Activated naive CD8-positive, alpha-beta T cell treated with anti-CD3 and anti-CD28 coated beads, Interleukin-2, amount 50 U/mL, for 24 hours (primary cell): ENCODE measurements around the gene STARD7.
A peak's percentile ranks its signal among the peaks of the same experiment; 100 is the strongest.
"Not testable (repeated sequence)": the region's sequence is repeated elsewhere in the genome, so short reads cannot be mapped to it uniquely, and the experiment has no call there.

Experiments
- ATAC-seq: fragments of 150-1000 bp; cut with Tn5 transposase; one replicate; pipeline ENCODE4 v1.10.0; 2021
- DNase-seq: peaks from one replicate; pipeline ENCODE4 v3.0.0; 2021
- H3K27ac Mint-ChIP-seq: one replicate; pipeline ENCODE4 v1.8.0; 2021; ENCODE audit warnings: mild to moderate bottlenecking, mixed read lengths
- H3K27me3 Mint-ChIP-seq: one replicate; pipeline ENCODE4 v1.8.0; 2021; ENCODE audit warnings: mixed read lengths
- H3K36me3 Mint-ChIP-seq: one replicate; pipeline ENCODE4 v1.8.0; 2021; ENCODE audit warnings: low read depth, mixed read lengths
- H3K4me1 Mint-ChIP-seq: one replicate; pipeline ENCODE4 v1.8.0; 2021; ENCODE audit warnings: mixed read lengths
- H3K4me3 Mint-ChIP-seq: one replicate; pipeline ENCODE4 v1.8.0; 2021; ENCODE audit warnings: mild to moderate bottlenecking, moderate library complexity, mixed read lengths
- H3K9me3 Mint-ChIP-seq: one replicate; pipeline ENCODE4 v1.8.0; 2021; ENCODE audit warnings: mixed read lengths

The STARD7 gene, protein sequence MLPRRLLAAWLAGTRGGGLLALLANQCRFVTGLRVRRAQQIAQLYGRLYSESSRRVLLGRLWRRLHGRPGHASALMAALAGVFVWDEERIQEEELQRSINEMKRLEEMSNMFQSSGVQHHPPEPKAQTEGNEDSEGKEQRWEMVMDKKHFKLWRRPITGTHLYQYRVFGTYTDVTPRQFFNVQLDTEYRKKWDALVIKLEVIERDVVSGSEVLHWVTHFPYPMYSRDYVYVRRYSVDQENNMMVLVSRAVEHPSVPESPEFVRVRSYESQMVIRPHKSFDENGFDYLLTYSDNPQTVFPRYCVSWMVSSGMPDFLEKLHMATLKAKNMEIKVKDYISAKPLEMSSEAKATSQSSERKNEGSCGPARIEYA

GRCh38 chr2:96208143-96209010 lies at the start of gene STARD7:
TSS of gene STARD7 (minus strand) at chr2:96208827. CDS start at chr2:96208434, 393 bp downstream.
- Mint-ChIP-seq H3K4me1 (peaks cover 49% of the 10 kb centered on the region), H3K27ac (peak within 1 kb of the TSS; percentile 96)

DNA sequence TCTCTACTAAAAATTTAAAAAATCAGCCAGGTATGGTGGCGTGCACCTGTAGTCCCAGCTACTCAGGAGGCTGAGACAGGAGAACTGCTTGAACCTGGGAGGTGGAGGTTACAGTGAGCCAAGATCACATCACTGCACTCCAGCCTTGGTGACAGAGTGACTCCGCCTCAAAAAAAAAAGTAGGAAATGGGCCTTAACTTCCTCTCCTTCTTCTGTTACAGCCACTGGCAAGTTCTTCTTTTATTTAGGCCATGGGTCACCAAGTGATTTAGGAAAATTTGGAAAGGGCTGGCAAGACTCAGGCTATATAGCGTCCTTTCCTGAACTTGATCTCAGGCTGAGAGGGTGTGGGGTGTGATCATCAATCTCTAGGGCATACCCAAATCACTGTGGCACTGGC lies 49.1 kb upstream of the STARD7 start:
- not testable (repeated sequence) for ATAC-seq, DNase-seq, H3K4me3 Mint-ChIP-seq, H3K9me3 Mint-ChIP-seq, H3K27ac Mint-ChIP-seq, H3K27me3 Mint-ChIP-seq
- Mint-ChIP-seq H3K4me1 (peaks cover 57% of the 10 kb centered on the region), H3K36me3 (peaks cover 18% of the 10 kb centered on the region)

More at GRCh38 chr2:96208143-96209010, at the start of gene STARD7:
- Mint-ChIP-seq H3K27me3 (no peaks in the 10 kb centered on the region), H3K4me3 (peak within 1 kb of the TSS; percentile 100), H3K9me3 (no peaks in the 10 kb centered on the region), H3K36me3 (peaks cover 38% of the 10 kb centered on the region)
- peak; percentile 99 for DNase-seq
- peak; percentile 94 for ATAC-seq

DNA sequence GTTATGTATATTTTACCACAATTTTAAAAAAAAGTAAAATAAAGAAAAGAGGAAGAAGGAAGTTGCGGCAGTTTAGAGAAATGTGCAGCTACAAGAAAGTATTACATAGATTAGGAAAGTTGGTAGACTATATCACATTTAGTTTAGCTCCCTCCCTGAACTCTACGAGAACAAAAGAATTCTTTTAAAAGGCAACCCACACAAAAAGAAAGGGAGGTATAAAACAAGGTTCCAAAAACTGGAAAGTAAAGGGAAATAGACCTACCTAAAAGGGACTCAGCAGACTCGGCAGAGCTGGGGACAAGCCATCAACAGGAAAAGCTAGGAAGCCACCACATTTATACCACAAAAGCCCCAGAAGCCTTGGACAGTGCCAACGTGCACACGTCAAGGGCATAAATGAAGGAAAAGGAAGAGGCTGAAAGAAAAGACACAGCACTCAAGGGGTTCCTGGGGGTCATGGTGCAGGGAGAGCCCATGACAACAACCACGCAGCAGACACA lies 48.0 kb upstream of the STARD7 start:
- no peaks in the 10 kb centered on the region for H3K9me3 Mint-ChIP-seq
- H3K4me1 Mint-ChIP-seq, result peaks cover 57% of the 10 kb centered on the region
- peak overlapping the region; percentile 22 for H3K4me3 Mint-ChIP-seq
- H3K27ac Mint-ChIP-seq, result peak overlapping the region; percentile 59
- peaks cover 22% of the 10 kb centered on the region for H3K36me3 Mint-ChIP-seq
- no peak for ATAC-seq
- no peak for DNase-seq
- no peaks in the 10 kb centered on the region for H3K27me3 Mint-ChIP-seq

GRCh38 chr2:96254571-96254970 lies 45.9 kb upstream of the STARD7 start:
- Mint-ChIP-seq H3K9me3 (no peaks in the 10 kb centered on the region), H3K27me3 (no peaks in the 10 kb centered on the region), H3K36me3 (peaks cover 22% of the 10 kb centered on the region), H3K4me1 (peaks cover 42% of the 10 kb centered on the region), H3K27ac (no peak overlapping the region), H3K4me3 (no peak overlapping the region)
- ATAC-seq (no peak), DNase-seq (no peak)

- ATAC-seq, result no peak
- DNase-seq, result no peak
- Mint-ChIP-seq H3K4me1 (peaks cover 31% of the 10 kb centered on the region), H3K36me3 (peaks cover 22% of the 10 kb centered on the region), H3K4me3 (no peak overlapping the region), H3K27ac (no peak overlapping the region), H3K27me3 (no peaks in the 10 kb centered on the region), H3K9me3 (no peaks in the 10 kb centered on the region)
Observed at GRCh38 chr2:96253006-96253405, 44.4 kb upstream of the STARD7 start.

- Mint-ChIP-seq H3K27me3 (no peaks in the 10 kb centered on the region), H3K4me3 (no peak overlapping the region), H3K27ac (no peak overlapping the region), H3K9me3 (no peaks in the 10 kb centered on the region), H3K36me3 (peaks cover 22% of the 10 kb centered on the region), H3K4me1 (peaks cover 26% of the 10 kb centered on the region)
- no peak for ATAC-seq
- DNase-seq, result no peak
Observed at GRCh38 chr2:96252526-96252925, 43.9 kb upstream of the STARD7 start.

DNA sequence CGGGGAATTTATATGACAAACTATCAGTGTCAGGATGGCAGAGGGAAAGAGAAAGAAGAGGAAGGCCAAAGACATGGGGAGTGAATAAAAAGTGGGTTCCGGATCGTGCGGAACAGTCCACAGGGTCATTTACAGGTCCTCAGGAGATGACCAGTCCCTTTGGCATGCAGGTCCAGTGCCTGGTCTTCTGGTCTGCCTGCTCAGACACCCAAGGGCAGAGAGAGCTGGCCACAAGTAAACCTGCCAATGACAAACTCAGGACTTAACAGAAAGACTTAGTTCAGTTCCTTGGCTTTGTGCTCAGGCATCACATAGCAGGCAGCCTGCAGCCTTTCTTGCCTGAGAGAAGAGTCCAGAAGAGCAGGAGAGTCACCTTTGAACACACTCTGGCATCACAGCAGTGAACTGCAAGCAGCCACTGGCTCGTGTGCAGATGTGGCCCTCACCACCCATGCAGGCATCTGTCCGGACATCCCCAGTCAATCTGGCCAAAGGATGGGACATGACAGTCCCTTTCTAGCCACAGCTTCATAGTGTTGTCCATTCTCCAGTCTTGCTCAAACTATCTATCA lies 43.2 kb upstream of the STARD7 start:
- Mint-ChIP-seq H3K36me3 (peaks cover 22% of the 10 kb centered on the region), H3K27me3 (no peaks in the 10 kb centered on the region), H3K9me3 (no peaks in the 10 kb centered on the region), H3K4me3 (no peak overlapping the region), H3K4me1 (peaks cover 24% of the 10 kb centered on the region), H3K27ac (peak overlapping the region; percentile 22)
- ATAC-seq (no peak), DNase-seq (no peak)

GRCh38 chr2:96250188-96250587 lies 41.6 kb upstream of the STARD7 start:
- H3K9me3 Mint-ChIP-seq, result no peaks in the 10 kb centered on the region
- peaks cover 15% of the 10 kb centered on the region for H3K36me3 Mint-ChIP-seq
- H3K4me3 Mint-ChIP-seq, result no peak overlapping the region
- H3K27ac Mint-ChIP-seq, result no peak overlapping the region
- peaks cover 22% of the 10 kb centered on the region for H3K4me1 Mint-ChIP-seq
- no peak for ATAC-seq
- no peak for DNase-seq
- H3K27me3 Mint-ChIP-seq, result no peaks in the 10 kb centered on the region

DNA sequence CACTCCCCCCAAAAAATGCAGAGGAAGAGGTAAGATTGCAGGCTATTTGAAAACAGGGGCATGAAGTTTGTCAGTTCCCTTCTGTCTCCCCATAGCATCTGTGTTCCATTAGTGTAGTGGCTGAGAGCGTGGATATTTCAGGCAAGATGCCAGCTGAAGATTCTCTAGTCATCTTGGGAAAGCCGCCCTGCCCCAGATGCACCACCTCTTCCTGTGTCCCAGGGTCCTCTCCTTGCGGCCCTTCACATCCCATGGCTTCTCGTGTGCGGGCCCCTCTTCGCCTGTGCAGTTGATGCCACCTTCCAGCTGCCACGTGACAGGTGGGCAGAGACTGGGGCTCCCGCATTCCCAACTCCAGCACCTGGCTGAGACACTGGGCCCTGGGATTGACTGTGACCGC lies 41.0 kb upstream of the STARD7 start:
- ATAC-seq, result no peak
- H3K9me3 Mint-ChIP-seq, result no peaks in the 10 kb centered on the region
- H3K27me3 Mint-ChIP-seq, result no peaks in the 10 kb centered on the region
- no peak for DNase-seq
- no peak overlapping the region for H3K27ac Mint-ChIP-seq
- peaks cover 21% of the 10 kb centered on the region for H3K4me1 Mint-ChIP-seq
- peaks cover 17% of the 10 kb centered on the region for H3K36me3 Mint-ChIP-seq
- no peak overlapping the region for H3K4me3 Mint-ChIP-seq

DNA sequence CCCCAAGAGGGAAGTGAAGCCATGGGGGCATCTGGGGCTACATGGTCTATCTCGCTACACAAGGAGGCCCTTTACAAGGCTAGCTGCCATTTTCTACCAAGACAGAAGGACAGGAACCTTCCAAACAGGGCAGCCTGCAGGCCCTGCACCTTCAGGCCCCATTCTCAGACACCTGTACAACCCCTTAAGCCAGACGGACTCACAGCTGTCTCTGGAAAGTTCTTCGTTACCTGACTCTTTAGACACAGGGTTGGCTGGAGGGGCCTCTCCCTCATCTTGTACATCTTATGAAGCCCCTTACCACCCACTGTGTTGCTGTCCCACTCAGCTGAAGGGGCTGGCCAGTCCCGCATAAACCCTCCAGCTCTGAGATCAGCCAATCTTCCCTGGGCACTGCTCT lies 40.0 kb upstream of the STARD7 start:
- DNase-seq, result no peak
- no peaks in the 10 kb centered on the region for H3K27me3 Mint-ChIP-seq
- no peak for ATAC-seq
- no peak overlapping the region for H3K4me3 Mint-ChIP-seq
- H3K36me3 Mint-ChIP-seq, result peaks cover 16% of the 10 kb centered on the region
- H3K9me3 Mint-ChIP-seq, result no peaks in the 10 kb centered on the region
- H3K4me1 Mint-ChIP-seq, result peaks cover 24% of the 10 kb centered on the region
- no peak overlapping the region for H3K27ac Mint-ChIP-seq

- Mint-ChIP-seq H3K9me3 (no peaks in the 10 kb centered on the region), H3K27me3 (no peaks in the 10 kb centered on the region), H3K4me3 (no peak overlapping the region), H3K27ac (no peak overlapping the region), H3K36me3 (peaks cover 16% of the 10 kb centered on the region), H3K4me1 (peaks cover 27% of the 10 kb centered on the region)
- DNase-seq (no peak), ATAC-seq (no peak)
Observed at GRCh38 chr2:96247896-96248295, 39.3 kb upstream of the STARD7 start.

GRCh38 chr2:96247009-96247408 lies 38.4 kb upstream of the STARD7 start:
- DNase-seq (no peak), ATAC-seq (no peak)
- Mint-ChIP-seq H3K9me3 (no peaks in the 10 kb centered on the region), H3K4me3 (no peak overlapping the region), H3K27ac (peak overlapping the region; percentile 10), H3K36me3 (peaks cover 9% of the 10 kb centered on the region), H3K27me3 (no peaks in the 10 kb centered on the region), H3K4me1 (peaks cover 35% of the 10 kb centered on the region)

DNA sequence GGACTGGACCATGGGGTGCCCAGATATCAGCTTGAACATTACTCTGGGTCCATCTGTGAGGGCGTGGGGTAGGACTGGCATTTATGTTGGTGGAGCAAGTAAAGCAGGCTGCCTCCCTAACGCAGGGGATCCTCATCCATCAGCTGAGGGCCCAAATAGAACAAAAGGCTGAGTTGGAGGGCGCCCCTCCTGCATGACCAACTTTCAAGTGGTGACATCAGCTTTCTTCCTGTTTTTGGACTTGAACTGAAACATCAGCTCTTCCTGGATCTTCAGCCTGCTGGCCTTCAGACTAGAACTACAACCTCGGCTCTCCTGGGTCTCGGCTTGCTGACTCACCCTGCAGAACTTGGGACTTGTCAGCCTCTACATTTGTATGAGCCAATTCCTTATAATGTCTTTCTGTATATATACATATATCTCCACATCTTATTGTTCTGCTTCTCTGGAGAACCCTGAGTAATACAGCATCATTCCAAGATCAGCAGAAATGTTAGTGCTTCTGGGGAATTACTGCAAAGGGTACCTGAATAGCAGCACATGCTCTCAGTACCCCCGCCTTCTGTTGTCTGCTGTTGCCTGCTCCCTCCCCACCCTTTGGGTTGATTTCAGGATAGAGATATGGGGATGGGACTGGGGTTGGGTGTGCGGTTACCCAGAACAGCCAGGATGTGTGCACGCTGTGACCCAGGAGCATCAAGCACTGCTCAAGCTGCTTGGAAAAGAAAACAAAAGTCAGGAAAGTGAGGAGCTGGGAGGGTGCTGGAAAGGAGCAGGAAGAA lies 37.2 kb upstream of the STARD7 start:
- Mint-ChIP-seq H3K36me3 (peaks cover 6% of the 10 kb centered on the region), H3K4me1 (peaks cover 45% of the 10 kb centered on the region)

DNA sequence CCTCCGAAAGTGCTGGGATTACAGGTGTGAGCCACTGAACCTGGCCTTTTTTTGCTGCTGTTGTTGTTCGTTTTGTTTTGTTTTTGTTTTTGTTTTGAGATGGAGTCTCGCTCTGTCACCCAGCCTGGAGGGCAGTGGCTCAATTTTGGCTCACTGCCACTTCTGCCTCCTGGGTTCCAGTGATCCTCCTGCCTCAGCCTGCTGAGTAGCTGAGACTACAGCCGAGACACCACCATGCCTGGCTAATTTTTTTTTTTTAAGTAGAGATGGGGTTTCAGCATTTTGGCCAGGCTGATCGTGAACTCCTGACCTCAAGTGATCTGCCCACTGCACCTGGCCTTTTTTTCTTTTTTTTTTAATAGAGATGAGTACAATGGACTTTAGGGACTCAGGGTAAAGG lies 35.2 kb upstream of the STARD7 start:
- Mint-ChIP-seq H3K27ac (no peak overlapping the region), H3K9me3 (no peaks in the 10 kb centered on the region), H3K4me3 (no peak overlapping the region), H3K27me3 (no peaks in the 10 kb centered on the region), H3K4me1 (peaks cover 48% of the 10 kb centered on the region), H3K36me3 (peaks cover 6% of the 10 kb centered on the region)
- ATAC-seq (no peak), DNase-seq (no peak)

More for the DNA sequence above, 37.2 kb upstream of the STARD7 start:
- Mint-ChIP-seq H3K27me3 (no peaks in the 10 kb centered on the region), H3K9me3 (no peaks in the 10 kb centered on the region), H3K4me3 (no peak overlapping the region), H3K27ac (no peak overlapping the region)
- no peak for DNase-seq
- no peak for ATAC-seq
